SK-N-SH treated with all-trans-retinoic acid at 6 μM for 48 hours (cell line): ENCODE measurements around the gene KIF26A.

Experiments used
- ATAC-seq: fragments of 200-7000 bp; cut with Tn5 transposase; 3 replicates; pipeline ENCODE4 v1.9.1; 2020; ENCODE audit warnings: mild to moderate bottlenecking, moderate library complexity
- ARNTL ChIP-seq: fragments of 450-650 bp; formaldehyde crosslinking; IDR thresholded peaks from 2 replicates; pipeline ENCODE4 v1.5.0; 2020; ENCODE audit warnings: low read depth, mild to moderate bottlenecking, moderate library complexity, borderline replicate concordance
- BACH2 ChIP-seq: fragments of 250-450 bp; sonication (Bioruptor Pico); IDR thresholded peaks from 2 replicates; pipeline ENCODE4 v1.9.0; 2021; ENCODE audit warnings: mild to moderate bottlenecking, borderline replicate concordance
- CSDC2 ChIP-seq: fragments of 250-450 bp; sonication (Bioruptor Pico); IDR thresholded peaks from 2 replicates; pipeline ENCODE4 v1.5.0; 2020; ENCODE audit warnings: mild to moderate bottlenecking, moderate library complexity
- ESRRG ChIP-seq: fragments of 250-450 bp; sonication (Bioruptor Pico); IDR thresholded peaks from 2 replicates; pipeline ENCODE4 v1.6.1; 2021; ENCODE audit warnings: mild to moderate bottlenecking
- ISL1 ChIP-seq: fragments of 250-450 bp; sonication (Bioruptor Pico); IDR thresholded peaks from 2 replicates; pipeline ENCODE4 v2.1.2; 2022; ENCODE audit warnings: mild to moderate bottlenecking, moderate library complexity
- OSR1 ChIP-seq: fragments of 250-450 bp; sonication (Bioruptor Pico); IDR thresholded peaks from 2 replicates; pipeline ENCODE4 v1.8.0; 2022; ENCODE audit warnings: moderate library complexity, mild to moderate bottlenecking, inconsistent platforms
- PATZ1 ChIP-seq: fragments of 250-450 bp; sonication (Bioruptor Pico); IDR thresholded peaks from 2 replicates; pipeline ENCODE4 v1.8.0; 2020; ENCODE audit warnings: mild to moderate bottlenecking, moderate library complexity, borderline replicate concordance
- PPARA ChIP-seq: fragments of 250-450 bp; sonication (Bioruptor Pico); IDR thresholded peaks from 2 replicates; pipeline ENCODE4 v1.5.0; 2020; ENCODE audit warnings: mild to moderate bottlenecking, borderline replicate concordance
- SNAI2 ChIP-seq: fragments of 250-450 bp; sonication (Bioruptor Pico); IDR thresholded peaks from 2 replicates; pipeline ENCODE4 v1.5.0; 2020; ENCODE audit warnings: mild to moderate bottlenecking, moderate library complexity
- TCF4 ChIP-seq: fragments of 250-450 bp; sonication (Bioruptor Pico); IDR thresholded peaks from 2 replicates; pipeline ENCODE4 v1.8.0; 2021; ENCODE audit warnings: mild to moderate bottlenecking, moderate library complexity, borderline replicate concordance
- TOX ChIP-seq: fragments of 250-450 bp; sonication (Bioruptor Pico); IDR thresholded peaks from 2 replicates; pipeline ENCODE4 v1.8.0; 2021; ENCODE audit warnings: mild to moderate bottlenecking, moderate library complexity, borderline replicate concordance
- TSHZ2 ChIP-seq: fragments of 250-450 bp; sonication (Bioruptor Pico); IDR thresholded peaks from 2 replicates; pipeline ENCODE4 v1.5.0; 2020; ENCODE audit warnings: mild to moderate bottlenecking, moderate library complexity
- ZC3H10 ChIP-seq: fragments of 250-450 bp; sonication (Bioruptor Pico); IDR thresholded peaks from 2 replicates; pipeline ENCODE4 v1.5.1; 2021; ENCODE audit warnings: mild to moderate bottlenecking, moderate library complexity
- ZFP3 ChIP-seq: fragments of 250-450 bp; sonication (Bioruptor Pico); IDR thresholded peaks from 2 replicates; pipeline ENCODE4 v1.5.0; 2020; ENCODE audit warnings: mild to moderate bottlenecking, moderate library complexity
- ZFP30 ChIP-seq: fragments of 450-650 bp; formaldehyde crosslinking; IDR thresholded peaks from 2 replicates; pipeline ENCODE4 v1.5.0; 2022; ENCODE audit warnings: mild to moderate bottlenecking, moderate library complexity
- ZNF70 ChIP-seq: fragments of 450-650 bp; formaldehyde crosslinking; IDR thresholded peaks from 2 replicates; pipeline ENCODE4 v1.5.0; 2020; ENCODE audit warnings: mild to moderate bottlenecking, moderate library complexity
- ZNF8 ChIP-seq: fragments of 450-650 bp; formaldehyde crosslinking; IDR thresholded peaks from 2 replicates; pipeline ENCODE4 v1.5.0; 2020; ENCODE audit warnings: mild to moderate bottlenecking, moderate library complexity
- TF ChIP-seq, protein P1 (sequence below): fragments of 250-450 bp; sonication (Bioruptor Pico); IDR thresholded peaks from 2 replicates; pipeline ENCODE4 v1.5.1; 2021; ENCODE audit warnings: mild to moderate bottlenecking, moderate library complexity
- TF ChIP-seq, protein P2 (sequence below): fragments of 250-450 bp; sonication (Bioruptor Pico); IDR thresholded peaks from 2 replicates; pipeline ENCODE4 v1.5.1; 2020; ENCODE audit warnings: low read depth, mild to moderate bottlenecking, moderate library complexity

Gene KIF26A

DNA sequence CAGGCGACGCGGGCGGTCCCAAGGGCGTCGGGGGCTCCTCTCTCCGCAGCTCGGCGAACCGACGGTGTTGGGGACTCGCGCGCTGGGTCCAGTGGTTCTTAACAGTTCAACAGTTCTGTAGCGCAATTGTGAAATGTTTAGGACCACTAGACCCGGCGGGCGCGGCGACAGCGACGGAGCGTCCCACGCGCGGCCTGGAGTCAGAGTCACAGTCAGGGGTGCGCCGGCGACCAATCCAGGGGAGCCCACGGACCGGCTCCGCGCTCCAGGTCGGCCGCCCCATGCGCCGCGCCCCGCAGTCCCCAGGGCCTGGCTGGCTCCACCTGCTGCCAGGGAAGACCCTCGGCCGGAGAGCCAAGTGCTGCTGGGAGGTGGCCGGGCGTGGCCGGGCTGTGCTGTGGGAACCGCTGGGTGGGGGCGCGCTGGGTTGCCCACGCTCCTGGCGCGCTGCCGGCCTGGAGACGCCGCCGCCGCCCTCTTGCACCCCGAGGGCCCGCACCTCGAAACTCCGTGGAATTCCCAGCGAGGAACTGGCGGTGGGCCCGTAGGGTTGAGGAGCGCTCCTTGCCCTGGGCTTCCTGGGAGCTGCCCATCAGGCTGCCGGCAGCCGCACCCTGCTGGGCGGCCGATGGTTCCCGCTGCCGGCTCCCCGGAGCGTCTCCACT, 20.9 kb upstream of the KIF26A start:
- ATAC-seq: no peak
- TF ChIP-seq TSHZ2: no peak
- no peak for TF ChIP-seq OSR1 (CRISPR knock-in tag)
- no peak for TF ChIP-seq TOX
- no peak for TF ChIP-seq SNAI2 (CRISPR knock-in tag)
- TF ChIP-seq, protein P1, sequence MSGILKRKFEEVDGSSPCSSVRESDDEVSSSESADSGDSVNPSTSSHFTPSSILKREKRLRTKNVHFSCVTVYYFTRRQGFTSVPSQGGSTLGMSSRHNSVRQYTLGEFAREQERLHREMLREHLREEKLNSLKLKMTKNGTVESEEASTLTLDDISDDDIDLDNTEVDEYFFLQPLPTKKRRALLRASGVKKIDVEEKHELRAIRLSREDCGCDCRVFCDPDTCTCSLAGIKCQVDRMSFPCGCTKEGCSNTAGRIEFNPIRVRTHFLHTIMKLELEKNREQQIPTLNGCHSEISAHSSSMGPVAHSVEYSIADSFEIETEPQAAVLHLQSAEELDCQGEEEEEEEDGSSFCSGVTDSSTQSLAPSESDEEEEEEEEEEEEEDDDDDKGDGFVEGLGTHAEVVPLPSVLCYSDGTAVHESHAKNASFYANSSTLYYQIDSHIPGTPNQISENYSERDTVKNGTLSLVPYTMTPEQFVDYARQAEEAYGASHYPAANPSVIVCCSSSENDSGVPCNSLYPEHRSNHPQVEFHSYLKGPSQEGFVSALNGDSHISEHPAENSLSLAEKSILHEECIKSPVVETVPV (CRISPR knock-in tag): no peak

GRCh38 chr14:104118006-104118844, 20.2 kb upstream of the KIF26A start:
- no peak for TF ChIP-seq PPARA (CRISPR knock-in tag)
- TF ChIP-seq TCF4 (CRISPR knock-in tag): no peak
- TF ChIP-seq ZNF8 (CRISPR knock-in tag): no peak
- no peak for TF ChIP-seq PATZ1 (CRISPR knock-in tag)
- no peak for TF ChIP-seq CSDC2 (CRISPR knock-in tag)
- TF ChIP-seq, protein P1 (CRISPR knock-in tag): no peak
- TF ChIP-seq, all 23 proteins: peak for 0
- no peak; the same call in 2 of the 3 replicates for ATAC-seq

DNA sequence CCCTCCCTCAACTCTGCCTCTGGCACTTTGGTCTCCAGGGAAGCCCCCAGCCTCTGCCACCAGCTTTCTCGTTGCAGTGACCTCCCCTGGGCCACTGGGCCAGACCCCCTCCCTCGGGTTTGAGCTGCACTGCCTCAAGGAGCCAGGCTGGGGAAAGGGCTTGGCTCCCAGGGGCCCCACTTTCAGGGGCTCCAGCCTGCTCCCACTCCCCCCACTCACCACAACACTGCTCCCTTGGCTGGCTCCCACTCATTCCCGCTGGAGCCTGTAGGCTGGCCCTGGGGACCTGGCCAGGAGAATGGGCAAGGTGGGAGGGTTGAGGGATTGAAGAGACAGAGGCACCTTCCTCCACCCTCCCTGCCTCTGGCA, 19.3 kb upstream of the KIF26A start:
- ATAC-seq: no peak
- TF ChIP-seq ARNTL (no peak), ZC3H10 (CRISPR knock-in tag) (no peak), ESRRG (no peak), ZFP3 (CRISPR knock-in tag) (no peak), BACH2 (CRISPR knock-in tag) (no peak), TCF4 (CRISPR knock-in tag) (no peak), TOX (no peak), CSDC2 (CRISPR knock-in tag) (no peak), OSR1 (CRISPR knock-in tag) (no peak), ZNF70 (no peak), PATZ1 (CRISPR knock-in tag) (no peak), ISL1 (CRISPR knock-in tag) (no peak), ZNF8 (CRISPR knock-in tag) (no peak), SNAI2 (CRISPR knock-in tag) (no peak), ZFP30 (CRISPR knock-in tag) (no peak), TSHZ2 (no peak)
- TF ChIP-seq, protein P2, sequence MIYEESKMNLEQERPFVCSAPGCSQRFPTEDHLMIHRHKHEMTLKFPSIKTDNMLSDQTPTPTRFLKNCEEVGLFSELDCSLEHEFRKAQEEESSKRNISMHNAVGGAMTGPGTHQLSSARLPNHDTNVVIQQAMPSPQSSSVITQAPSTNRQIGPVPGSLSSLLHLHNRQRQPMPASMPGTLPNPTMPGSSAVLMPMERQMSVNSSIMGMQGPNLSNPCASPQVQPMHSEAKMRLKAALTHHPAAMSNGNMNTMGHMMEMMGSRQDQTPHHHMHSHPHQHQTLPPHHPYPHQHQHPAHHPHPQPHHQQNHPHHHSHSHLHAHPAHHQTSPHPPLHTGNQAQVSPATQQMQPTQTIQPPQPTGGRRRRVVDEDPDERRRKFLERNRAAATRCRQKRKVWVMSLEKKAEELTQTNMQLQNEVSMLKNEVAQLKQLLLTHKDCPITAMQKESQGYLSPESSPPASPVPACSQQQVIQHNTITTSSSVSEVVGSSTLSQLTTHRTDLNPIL (CRISPR knock-in tag): no peak
- TF ChIP-seq, protein P1 (CRISPR knock-in tag): no peak
